IMR-90 (cell line): ENCODE results near the gene ANKDD1A. TPM values are rescaled to one million over a fixed set of nuclear protein-coding genes. Genes with fewer than 3 reads are reported as not detected.

ENCODE experiments used
- ATAC-seq: fragments of 200-7000 bp; cut with Tn5 transposase; 2 replicates; pipeline ENCODE4 v1.9.1; 2020; ENCODE audit warnings: low read depth, mild to moderate bottlenecking, moderate library complexity
- Bru-seq: library from RNA; stranded (reverse); fragments of 400-500 nt; gene quantifications from one replicate; lab custom pipeline; 2021; lab: Mats Ljungman, UMichigan
- BruChase-seq, 2 experiments: library from RNA; stranded (reverse); fragments of 400-500 nt; gene quantifications; one replicate each; lab custom pipeline; 2021; lab: Mats Ljungman, UMichigan
- BruUV-seq: library from RNA; stranded (reverse); fragments of 400-500 nt; replicated peaks from 2 replicates; lab custom pipeline; 2021; lab: Mats Ljungman, UMichigan
- CTCF ChIA-PET: fragments of 300-600 bp; formaldehyde crosslinking; extraction: SDS; loops from one replicate; lab custom pipeline; 2021; ENCODE audit warnings: antibody characterized with exemption; lab: Yijun Ruan, JAX
- POLR2A ChIA-PET: fragments of 300-600 bp; sonication (Branson Sonifier 250); formaldehyde crosslinking; loops from one replicate; lab custom pipeline; 2022; ENCODE audit warnings: antibody characterized with exemption; ENCODE audit not compliant: unreplicated experiment; lab: Charles Lee
- DNase-seq: peaks from one replicate; pipeline ENCODE4 v3.0.0; 2013
- H2AFZ ChIP-seq: replicated peaks from 2 replicates; pipeline ENCODE3; 2013; ENCODE audit warnings: low read length, mild to moderate bottlenecking; ENCODE audit not compliant: poor library complexity
- H2AK5ac ChIP-seq: 2 replicates; pipeline ENCODE4 v1.6.1; 2013; ENCODE audit warnings: low read depth, low read length, inconsistent platforms
- H2AK9ac ChIP-seq: replicated peaks from 2 replicates; pipeline ENCODE3; 2013; ENCODE audit warnings: mild to moderate bottlenecking, low read depth, low read length, moderate library complexity; ENCODE audit not compliant: poor library complexity
- H2BK120ac ChIP-seq: 2 replicates; pipeline ENCODE4 v1.6.1; 2013; ENCODE audit warnings: low read depth, low read length, inconsistent platforms
- H2BK15ac ChIP-seq: 3 replicates; pipeline ENCODE4 v1.6.1; 2013; ENCODE audit warnings: low read depth, low read length, inconsistent platforms
- H2BK20ac ChIP-seq: 2 replicates; pipeline ENCODE4 v1.6.1; 2013; ENCODE audit warnings: low read depth, mild to moderate bottlenecking, inconsistent platforms, low read length, moderate library complexity
- H2BK5ac ChIP-seq: 2 replicates; pipeline ENCODE4 v1.6.1; 2013; ENCODE audit warnings: mild to moderate bottlenecking, low read depth, low read length, inconsistent platforms; ENCODE audit not compliant: poor library complexity, severe bottlenecking
- H3K14ac ChIP-seq: replicated peaks from 2 replicates; pipeline ENCODE4 v1.6.1; 2013; ENCODE audit warnings: low read depth, low read length, inconsistent platforms
- H3K18ac ChIP-seq: 2 replicates; pipeline ENCODE4 v1.6.1; 2013; ENCODE audit warnings: low read depth, low read length, control low read depth
- H3K23ac ChIP-seq: 2 replicates; pipeline ENCODE4 v1.6.1; 2013; ENCODE audit warnings: low read depth, low read length, inconsistent platforms
- H3K27ac ChIP-seq: 2 replicates; pipeline ENCODE4 v1.5.1; 2013; ENCODE audit warnings: mild to moderate bottlenecking, control low read depth, low read length; ENCODE audit not compliant: insufficient read depth
- H3K27me3 ChIP-seq: 2 replicates; pipeline ENCODE4 v1.6.1; 2013; ENCODE audit warnings: low read length; ENCODE audit not compliant: control insufficient read depth, insufficient read depth
- H3K36me3 ChIP-seq: 2 replicates; pipeline ENCODE4 v1.6.1; 2013; ENCODE audit warnings: low read length, mixed read lengths; ENCODE audit not compliant: control insufficient read depth, insufficient read depth
- H3K4ac ChIP-seq: 2 replicates; pipeline ENCODE4 v1.6.1; 2013; ENCODE audit warnings: low read depth, low read length, inconsistent platforms
- H3K4me1 ChIP-seq: 2 replicates; pipeline ENCODE4 v1.6.1; 2013; ENCODE audit warnings: low read length, mixed read lengths; ENCODE audit not compliant: control insufficient read depth, insufficient read depth
- H3K4me2 ChIP-seq: 2 replicates; pipeline ENCODE4 v1.6.1; 2013; ENCODE audit warnings: low read depth, mild to moderate bottlenecking, control low read depth, low read length, moderate library complexity
- H3K4me3 ChIP-seq: 2 replicates; pipeline ENCODE4 v1.5.1; 2013; ENCODE audit warnings: low read depth, mild to moderate bottlenecking, control low read depth, low read length, moderate library complexity; ENCODE audit not compliant: insufficient read depth
- H3K56ac ChIP-seq: 2 replicates; pipeline ENCODE4 v1.6.1; 2013; ENCODE audit warnings: low read length, inconsistent platforms; ENCODE audit not compliant: insufficient read depth; ENCODE audit errors: extremely low read depth
- H3K79me1 ChIP-seq, 2 experiments: 2 replicates each; pipeline ENCODE4 v1.6.1; 2013; ENCODE audit warnings: low read length in 2 of 2, inconsistent platforms in 1 of 2, low read depth in 1 of 2
- H3K9ac ChIP-seq: 2 replicates; pipeline ENCODE4 v1.6.1; 2013; ENCODE audit warnings: low read depth, low read length, control low read depth
- H3K9me1 ChIP-seq: 2 replicates; pipeline ENCODE4 v1.6.1; 2013; ENCODE audit warnings: low read length, inconsistent platforms; ENCODE audit not compliant: insufficient read depth
- H3K9me3 ChIP-seq: 2 replicates; pipeline ENCODE4 v1.6.1; 2013; ENCODE audit warnings: low read length; ENCODE audit not compliant: control insufficient read depth, insufficient read depth
- H4K20me1 ChIP-seq: 2 replicates; pipeline ENCODE4 v1.6.1; 2013; ENCODE audit warnings: low read length, inconsistent platforms; ENCODE audit not compliant: insufficient read depth
- H4K5ac ChIP-seq: 2 replicates; pipeline ENCODE4 v1.6.1; 2013; ENCODE audit warnings: mild to moderate bottlenecking, low read depth, low read length, control low read depth
- H4K8ac ChIP-seq, 2 experiments: 2 replicates each; pipeline ENCODE4 v1.6.1; 2013; ENCODE audit warnings: low read depth in 2 of 2, low read length in 2 of 2, control low read depth in 1 of 2, inconsistent platforms in 1 of 2
- H4K91ac ChIP-seq: 2 replicates; pipeline ENCODE4 v1.6.1; 2013; ENCODE audit warnings: low read depth, low read length, inconsistent platforms; ENCODE audit not compliant: insufficient read depth
- CHD1 ChIP-seq: IDR thresholded peaks from 2 replicates; pipeline ENCODE4 v1.6.1; 2012; ENCODE audit warnings: low read depth, low read length, improper control_type of control experiment
- FOS ChIP-seq: fragments of 150-350 bp; IDR thresholded peaks from 2 replicates; pipeline ENCODE4 v1.6.1; 2016; ENCODE audit warnings: low read depth, low read length
- MAZ ChIP-seq: IDR thresholded peaks from 2 replicates; pipeline ENCODE4 v1.6.1; 2012; ENCODE audit warnings: low read depth, mild to moderate bottlenecking, low read length, improper control_type of control experiment, moderate library complexity, borderline replicate concordance
- MXI1 ChIP-seq: IDR thresholded peaks from 2 replicates; pipeline ENCODE4 v1.6.1; 2012; ENCODE audit warnings: low read depth, mild to moderate bottlenecking, low read length, moderate library complexity, borderline replicate concordance
- NFE2L2 ChIP-seq: fragments of 150-350 bp; IDR thresholded peaks from 2 replicates; pipeline ENCODE4 v1.6.1; 2016; ENCODE audit warnings: low read depth, mild to moderate bottlenecking, low read length
- RFX5 ChIP-seq: IDR thresholded peaks from 2 replicates; pipeline ENCODE4 v1.8.0; 2012; ENCODE audit warnings: low read depth, mild to moderate bottlenecking, low read length, moderate library complexity
- WGBS, 2 experiments: methylation state at CpG; one replicate each; pipeline versions ENCODE4 v1.1.5 to v1.1.7; 2013; ENCODE audit warnings: missing lambda C conversion rate in 2 of 2; ENCODE audit not compliant: insufficient read length in 1 of 2; ENCODE audit errors: extremely low coverage in 2 of 2; 5-methylcytosine and 5-hydroxymethylcytosine counted together
- dilution Hi-C: fragments of 300-500 bp; cut with HindIII; formaldehyde crosslinking; loops from one replicate; pipeline ENCODE4 v1.14.3; 2018; ENCODE audit warnings: low sequenced_read_pairs; ENCODE audit not compliant: unreplicated experiment
- in situ Hi-C: fragments of 300-500 bp; cut with MboI; formaldehyde crosslinking; loops from 3 replicates; pipeline ENCODE4 v1.14.3; 2019; ENCODE audit warnings: low sequenced_read_pairs, inconsistent platforms, mixed read lengths
- intact Hi-C: fragments of 100-400 bp; cut with micrococcal nuclease; formaldehyde crosslinking; loops from 2 replicates; pipeline ENCODE4 v1.10.0; 2022
- long read RNA-seq: library from polyadenylated mRNA; unstranded; transcript quantifications from one replicate; pipeline ENCODE4 v2.0.0, GENCODE V29; 2021; ENCODE audit not compliant: unreplicated experiment
- polyA plus RNA-seq, 3 experiments: library from polyadenylated mRNA; depleted of rRNA; stranded (reverse); fragments of >200 nt; gene quantifications; 2 replicates each; pipeline ENCODE4 v1.2.3, GENCODE V29; 2012; ENCODE audit warnings: low replicate concordance in 1 of 3
- total RNA-seq: library from RNA; depleted of rRNA; stranded (reverse); fragments of >200 nt; gene quantifications from 2 replicates; pipeline ENCODE4 v1.2.3, GENCODE V29; 2012; rRNA removed
- TF ChIP-seq, protein P1 (sequence below): fragments of 150-350 bp; IDR thresholded peaks from 2 replicates; pipeline ENCODE4 v1.6.1; 2017; ENCODE audit warnings: mild to moderate bottlenecking, antibody characterized with exemption, low read length, low read depth

ANKDD1A gene
- total RNA-seq, result 2.8 and 3.6 TPM in 2 replicates
- 3.0 and 4.9 TPM in 2 replicates for polyA plus RNA-seq (2012; rRNA removed)
- polyA plus RNA-seq (2012; cell fraction: cytosol; rRNA removed), result 2.1 and 4.6 TPM in 2 replicates
- 9.8 and 13.4 TPM in 2 replicates for polyA plus RNA-seq (2012; cell fraction: nucleus; rRNA removed; ENCODE audit: low replicate concordance)
- percentile 69 among the genes with signal in this experiment for Bru-seq, nascent RNA
- BruChase-seq, experiment 1, labeled RNA remaining after a 6-hour chase, result percentile 81 among the genes with signal in this experiment
- BruChase-seq, experiment 2, labeled RNA remaining after a 2-hour chase, result percentile 92 among the genes with signal in this experiment
- long read RNA-seq, partial matches to known transcripts, result 1 of 2 reads
- long read RNA-seq, other reads (novel, unspliced or antisense), result 1 of 2 reads

DNA sequence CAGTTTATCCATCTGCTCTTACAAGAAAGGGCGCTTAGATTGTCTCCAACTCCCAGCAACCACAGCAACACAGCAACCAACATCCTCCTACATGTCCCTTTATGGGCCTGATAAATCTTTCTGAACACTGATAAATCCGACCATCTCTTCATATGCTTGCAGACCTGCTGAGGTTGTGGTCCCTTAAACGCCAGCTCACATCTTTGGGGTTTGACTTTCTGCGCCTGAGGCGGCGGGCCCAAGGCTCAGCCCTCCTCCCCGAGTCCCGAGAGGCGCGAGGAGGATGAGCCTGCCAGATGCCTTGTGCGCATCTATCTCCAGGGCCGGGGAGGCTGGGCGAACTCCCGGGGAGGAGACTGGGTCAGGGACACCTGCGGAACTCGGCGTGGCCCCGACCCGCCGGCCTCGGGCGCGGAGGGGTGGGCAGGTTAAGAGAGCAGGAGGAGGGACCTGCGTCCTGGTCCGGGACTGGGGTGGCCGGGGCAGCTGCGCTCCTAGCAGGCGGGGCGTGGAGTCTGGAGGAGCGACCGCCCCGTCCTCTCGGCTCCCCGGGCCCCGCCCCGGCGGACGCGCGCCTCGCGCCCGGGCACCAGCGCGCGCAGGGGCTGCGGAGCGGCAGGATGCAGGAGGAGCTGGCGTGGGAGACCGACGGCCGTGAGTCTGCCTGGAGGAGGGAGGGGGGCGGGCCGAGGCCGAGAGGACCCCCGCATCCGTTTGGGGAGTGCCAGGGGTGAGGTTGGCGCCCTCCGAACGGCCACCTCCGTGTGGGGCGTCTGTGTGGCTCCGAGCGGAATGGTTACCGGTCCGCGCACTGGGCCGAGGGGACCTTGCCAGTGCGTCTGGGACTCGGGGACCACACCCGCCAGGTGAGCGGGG is at the start of gene ANKDD1A:
Gene ANKDD1A, plus strand, starts transcription at position 592 of the 876 bp plus-strand sequence. Its CDS starts 29 bp downstream, at position 621.
- in situ Hi-C loops, result no loop called here

More for the DNA sequence above, at the start of gene ANKDD1A:
- Histone ChIP-seq H4K5ac (no peak within 1 kb of the TSS), H3K4ac (peak within 1 kb of the TSS; percentile 37), H4K8ac (peak within 1 kb of the TSS; percentile 13 to 47; a peak in 2 of 4 replicates), H3K27me3 (no peaks in the 10 kb centered on the region), H3K4me3 (peak within 1 kb of the TSS; percentile 70), H3K9me1 (peaks cover 4% of the 10 kb centered on the region; the same call in 1 of the 2 replicates), H2BK20ac (no peak within 1 kb of the TSS), H2AFZ (peak within 1 kb of the TSS; percentile 98), H4K91ac (no peak within 1 kb of the TSS), H3K27ac (no peak within 1 kb of the TSS; the same call in 1 of the 2 replicates), H3K18ac (no peak within 1 kb of the TSS), H3K9ac (peak within 1 kb of the TSS; percentile 61), H2AK9ac (peak within 1 kb of the TSS; percentile 83), H2AK5ac (peak within 1 kb of the TSS; percentile 35), H2BK15ac (no peak within 1 kb of the TSS), H3K56ac (peak within 1 kb of the TSS; percentile 22; the same call in 1 of the 2 replicates), H3K4me1 (0 out of 2 replicates have a peak, but pooled peaks cover 2% of the 10 kb centered on the region), H3K79me1 (no peaks in the 10 kb centered on the region; a peak in 1 of 4 replicates), H3K4me2 (peak within 1 kb of the TSS; percentile 84), H2BK120ac (peak within 1 kb of the TSS; percentile 20), H3K9me3 (no peaks in the 10 kb centered on the region), H2BK5ac (no peak within 1 kb of the TSS), H3K36me3 (no peaks in the 10 kb centered on the region), H3K14ac (peak within 1 kb of the TSS; percentile 37; the same call in 1 of the 2 replicates), H3K23ac (peak within 1 kb of the TSS; percentile 53), H4K20me1 (no peaks in the 10 kb centered on the region)
- DNase-seq (peak; percentile 27), ATAC-seq (peak; percentile 98)
- ChIA-PET CTCF (no interaction called here), POLR2A (no interaction called here)
- 8% methylated on average over 42 of the region's 72 CpGs; no CpG with 5 or more reads in 1 of the 2 experiments for WGBS, 2 experiments
- dilution Hi-C loops, result no loop called here
- no TSS peak for BruUV-seq
- TF ChIP-seq RFX5 (no peak), MAZ (peak; percentile 68; the same call in 1 of the 2 replicates), NFE2L2 (no peak), CHD1 (no peak), MXI1 (no peak), FOS (no peak)
- TF ChIP-seq, protein P1, sequence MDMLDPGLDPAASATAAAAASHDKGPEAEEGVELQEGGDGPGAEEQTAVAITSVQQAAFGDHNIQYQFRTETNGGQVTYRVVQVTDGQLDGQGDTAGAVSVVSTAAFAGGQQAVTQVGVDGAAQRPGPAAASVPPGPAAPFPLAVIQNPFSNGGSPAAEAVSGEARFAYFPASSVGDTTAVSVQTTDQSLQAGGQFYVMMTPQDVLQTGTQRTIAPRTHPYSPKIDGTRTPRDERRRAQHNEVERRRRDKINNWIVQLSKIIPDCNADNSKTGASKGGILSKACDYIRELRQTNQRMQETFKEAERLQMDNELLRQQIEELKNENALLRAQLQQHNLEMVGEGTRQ, result no peak
- intact Hi-C loops, result no loop called here
